GM19463 (cell line): Measurements from ENCODE around the gene TDO2.

Source experiments
- ATAC-seq: cut with Tn5 transposase; IDR thresholded peaks from one replicate; pipeline ENCODE4 v1.9.1; 2021; ENCODE audit warnings: mild to moderate bottlenecking, moderate library complexity; ENCODE audit not compliant: unreplicated experiment

Gene TDO2

DNA sequence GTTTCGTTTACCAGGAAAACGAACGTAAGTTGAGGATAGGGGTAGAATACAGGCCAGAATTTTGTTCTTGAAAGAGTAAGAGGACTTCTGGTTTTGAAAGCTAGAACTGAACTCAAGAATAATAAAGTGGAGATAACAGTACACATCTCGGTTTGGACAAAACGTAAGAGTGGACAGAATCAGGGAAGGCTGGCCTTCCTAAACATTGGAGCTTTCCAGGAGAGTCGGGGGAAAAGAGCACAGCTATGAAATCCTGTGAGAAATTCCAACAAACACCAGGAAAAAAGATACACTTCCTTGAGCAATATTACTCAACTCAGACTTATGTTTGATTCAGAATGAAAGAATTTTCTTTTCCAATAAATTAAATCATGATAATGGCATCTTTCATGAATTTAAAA is 49.0 kb downstream of the TDO2 start:
- ATAC-seq, result no peak

GRCh38 chr4:155953151-155954117 is 49.9 kb downstream of the TDO2 start, which contains the start of gene CTSO:
Gene CTSO (minus strand): TSS chr4:155953866. CDS start chr4:155953847, 19 bp downstream.
- ATAC-seq, result peak; percentile 89

DNA sequence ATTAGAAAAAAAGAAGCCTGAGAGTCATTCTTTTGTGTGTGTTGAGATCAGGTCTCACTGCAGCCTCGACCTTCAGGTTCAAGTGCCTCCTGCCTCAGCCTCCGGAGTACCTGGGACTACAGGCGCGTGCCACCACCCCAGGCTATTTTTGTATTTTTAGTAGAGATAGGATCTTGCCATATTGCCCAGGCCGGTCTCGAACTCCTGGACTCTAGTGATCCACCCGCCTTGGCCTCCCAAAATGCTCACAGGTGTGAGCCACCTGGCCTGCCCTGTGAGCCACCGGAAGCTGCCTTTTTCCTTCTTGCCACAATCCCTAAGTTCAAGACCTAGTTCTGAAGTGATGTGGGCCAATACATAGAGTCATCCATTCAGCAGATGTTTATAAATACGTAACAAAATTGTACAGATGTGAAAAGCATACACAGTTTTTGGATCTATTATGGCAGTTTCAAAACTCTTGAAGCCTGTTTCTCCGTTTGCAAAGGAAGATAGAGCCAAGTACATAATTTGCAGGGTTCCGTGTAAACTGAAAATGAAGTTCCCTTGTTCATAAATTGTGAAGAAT is 50.7 kb downstream of the TDO2 start:
- ATAC-seq, result no peak

GRCh38 chr4:155954939-155955338 is 51.4 kb downstream of the TDO2 start:
- ATAC-seq, result no peak

GRCh38 chr4:155956461-155956860 is 53.0 kb downstream of the TDO2 start:
- ATAC-seq, result no peak

DNA sequence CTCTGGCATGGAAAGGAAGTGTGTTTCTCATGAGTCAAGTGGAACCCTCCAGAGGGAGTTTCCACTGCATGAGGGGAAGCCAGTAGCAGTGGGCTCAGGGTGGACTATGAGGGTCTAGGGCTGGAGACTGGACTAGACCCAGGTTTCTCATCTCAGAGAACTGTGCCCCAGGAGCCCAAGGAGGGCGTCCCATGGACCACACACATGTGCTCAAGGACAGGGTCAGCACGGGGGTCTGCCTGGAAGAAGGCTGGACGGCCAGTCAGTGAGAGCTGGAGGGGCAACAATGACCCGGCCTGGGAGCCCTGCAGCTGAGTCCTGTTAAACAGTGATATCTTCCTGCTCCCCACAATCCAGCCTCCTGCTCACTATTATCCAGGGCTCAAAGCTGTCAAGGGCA is 55.9 kb downstream of the TDO2 start:
- ATAC-seq, result no peak

DNA sequence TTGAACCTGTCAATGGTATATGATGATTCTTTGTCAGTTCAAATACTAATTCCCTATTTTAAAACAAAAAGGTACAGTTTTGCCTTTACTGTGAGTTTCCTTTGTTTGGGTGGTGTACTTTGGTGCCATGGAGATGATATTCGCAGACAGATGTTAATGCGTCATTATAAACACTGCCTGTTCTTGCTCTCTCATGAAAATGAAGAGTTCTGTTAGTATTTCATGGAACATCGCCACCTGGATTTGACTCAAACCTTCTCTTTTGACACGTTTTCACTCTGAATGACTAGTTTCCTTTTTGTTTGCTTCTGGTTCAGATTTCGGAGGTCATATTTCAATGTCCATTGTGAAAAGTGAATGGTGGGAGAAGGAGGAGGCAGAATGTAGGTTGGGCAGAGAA is 57.0 kb downstream of the TDO2 start:
- ATAC-seq, result no peak

GRCh38 chr4:155961575-155961974 is 58.1 kb downstream of the TDO2 start:
- no peak for ATAC-seq

DNA sequence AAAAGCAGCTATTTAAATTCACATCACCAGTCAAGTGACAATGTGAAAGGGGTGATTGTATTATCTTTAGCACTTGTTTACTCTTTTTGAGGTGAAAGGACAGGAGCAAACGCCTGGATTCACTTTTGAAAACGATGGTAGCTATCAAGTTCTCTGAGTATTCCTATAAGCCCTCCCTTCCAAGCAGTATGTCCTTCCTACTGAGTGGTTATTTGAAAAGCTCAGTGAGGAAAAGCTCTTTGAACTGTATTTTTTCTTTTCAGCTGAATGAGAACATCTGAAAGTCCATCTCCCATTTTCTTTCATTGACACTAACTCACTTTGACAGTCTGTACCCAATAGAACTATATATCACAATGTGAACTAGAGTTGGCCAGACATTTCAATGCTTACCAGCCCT is 59.3 kb downstream of the TDO2 start:
- ATAC-seq, result no peak

GRCh38 chr4:155964016-155964891 is 60.8 kb downstream of the TDO2 start:
- ATAC-seq, result no peak

DNA sequence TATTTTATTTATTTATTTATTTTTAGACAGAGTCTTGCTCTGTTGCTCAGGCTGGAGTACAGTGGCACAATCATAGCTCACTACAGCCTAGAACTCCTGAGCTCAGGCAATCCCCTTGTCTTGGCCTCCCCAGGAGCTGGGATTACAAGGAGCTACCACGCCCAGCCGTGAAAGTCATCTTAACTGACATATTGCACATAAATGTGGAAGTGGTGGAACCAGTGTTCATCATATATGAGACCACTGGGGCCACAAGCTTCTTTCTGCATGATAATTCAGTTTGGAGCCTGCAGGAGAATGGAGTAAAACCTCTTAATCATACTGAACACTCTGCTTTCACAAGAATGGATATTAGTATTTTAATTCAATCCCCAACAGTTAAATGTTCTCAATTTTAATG is 62.7 kb downstream of the TDO2 start:
- no peak for ATAC-seq

DNA sequence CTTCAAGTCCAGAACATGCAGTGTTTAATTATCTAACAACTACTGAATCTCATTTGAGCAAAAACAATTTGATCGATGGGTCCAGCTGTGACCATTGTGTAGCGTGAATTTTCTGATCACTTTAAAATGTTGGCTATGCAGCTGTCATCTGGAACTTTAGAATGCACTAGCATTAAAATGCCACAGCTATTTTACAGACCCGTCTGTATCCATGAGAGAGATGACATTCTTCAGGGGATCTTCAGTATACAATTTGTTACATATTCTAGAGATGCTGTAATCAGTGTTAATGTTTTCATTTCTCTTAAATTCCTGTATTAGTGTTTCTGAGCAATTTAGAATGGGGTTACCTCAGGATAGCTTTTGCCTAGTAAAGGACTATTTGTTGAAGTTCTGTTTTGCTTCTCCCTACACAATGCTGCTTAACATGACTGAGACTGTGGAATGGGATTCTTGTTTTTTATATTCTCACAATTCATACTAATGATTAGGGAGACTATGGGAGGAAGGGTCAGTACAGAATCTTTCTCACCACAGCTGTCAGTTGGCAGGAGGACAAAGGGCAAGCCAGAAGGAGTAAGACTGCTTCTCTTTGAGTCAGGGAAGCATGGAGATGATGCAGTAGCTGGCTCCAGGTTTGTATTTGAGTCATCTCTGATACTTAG is 63.4 kb downstream of the TDO2 start:
- ATAC-seq, result no peak
